Measurements from ENCODE around the gene KRT31. TPM values are rescaled to one million over a fixed set of nuclear protein-coding genes. Genes with fewer than 3 reads are reported as not detected.
"Not testable (repeated sequence)": the region's sequence is repeated elsewhere in the genome, so short reads cannot be mapped to it uniquely, and the experiment has no call there.

Gene KRT31
- total and polyA plus RNA-seq, 3 experiments from 2014 or later = not detected

- H3K9me3 Mint-ChIP-seq = no peaks in the 10 kb centered on the region
- H3K27me3 ChIP-seq (ENCODE audit: insufficient read depth, low read length, poor library complexity, severe bottlenecking) = no peaks in the 10 kb centered on the region
- H3K4me1 ChIP-seq (ENCODE audit: insufficient read depth, low read length) = no peaks in the 10 kb centered on the region
Measured at GRCh38 chr17:41437254-41437653, 39.8 kb upstream of the KRT31 start.

GRCh38 chr17:41434415-41434814, 37.0 kb upstream of the KRT31 start:
- Histone ChIP-seq H3K27me3 (ENCODE audit: insufficient read depth, low read length, poor library complexity, severe bottlenecking) (no peaks in the 10 kb centered on the region), H3K4me3 (ENCODE audit: low read length) (no peak overlapping the region), H3K9me3 (ENCODE audit: low read length) (no peaks in the 10 kb centered on the region), H3K36me3 (ENCODE audit: insufficient read depth, low read length) (no peaks in the 10 kb centered on the region), H3K27ac (ENCODE audit: low read depth, low read length) (no peak overlapping the region), H3K4me1 (ENCODE audit: insufficient read depth, low read length) (no peaks in the 10 kb centered on the region)
- POLR2A ChIA-PET = no interaction called here
- peaks cover 6 to 22% of the 10 kb centered on the region in 2 donors for H3K27me3 Mint-ChIP-seq
- no peaks in the 10 kb centered on the region for H3K9me3 Mint-ChIP-seq
- H3K4me3 Mint-ChIP-seq = no peak overlapping the region
- H3K27ac Mint-ChIP-seq = peak overlapping the region in 2 of 8 donors; percentile 42 to 48
- peaks cover 0 to 3% (median 0%) of the 10 kb centered on the region in 3 donors for H3K4me1 Mint-ChIP-seq
- H3K36me3 Mint-ChIP-seq = no peaks in the 10 kb centered on the region
- DNase-seq = no peak
- CTCF ChIA-PET = no interaction called here

More at GRCh38 chr17:41437254-41437653, 39.8 kb upstream of the KRT31 start:
- no peaks in the 10 kb centered on the region for H3K36me3 ChIP-seq (ENCODE audit: insufficient read depth, low read length)
- no peak overlapping the region for H3K4me3 ChIP-seq (ENCODE audit: low read length)
- H3K4me3 Mint-ChIP-seq = no peak overlapping the region
- no peak for DNase-seq
- H3K9me3 ChIP-seq (ENCODE audit: low read length) = no peaks in the 10 kb centered on the region
- ChIA-PET CTCF (no interaction called here), POLR2A (no interaction called here)
- H3K36me3 Mint-ChIP-seq = no peaks in the 10 kb centered on the region
- no peak overlapping the region for H3K27ac Mint-ChIP-seq
- H3K4me1 Mint-ChIP-seq = peaks cover 0 to 3% (median 0%) of the 10 kb centered on the region in 3 donors
- no peak overlapping the region for H3K27ac ChIP-seq (ENCODE audit: low read depth, low read length)
- H3K27me3 Mint-ChIP-seq = peaks cover 11 to 30% of the 10 kb centered on the region in 2 donors

- H3K9me3 Mint-ChIP-seq = no peaks in the 10 kb centered on the region
- H3K4me3 Mint-ChIP-seq = no peak overlapping the region
- no peak for DNase-seq
- no peak overlapping the region for H3K27ac Mint-ChIP-seq
- no peak overlapping the region for H3K27ac ChIP-seq (ENCODE audit: low read depth, low read length)
- no peaks in the 10 kb centered on the region for H3K36me3 Mint-ChIP-seq
- H3K4me1 Mint-ChIP-seq = peaks cover 0 to 3% (median 0%) of the 10 kb centered on the region in 3 donors
- H3K4me1 ChIP-seq (ENCODE audit: insufficient read depth, low read length) = no peaks in the 10 kb centered on the region
- no peaks in the 10 kb centered on the region for H3K36me3 ChIP-seq (ENCODE audit: insufficient read depth, low read length)
- H3K27me3 Mint-ChIP-seq = peaks cover 6 to 20% of the 10 kb centered on the region in 2 donors
- CTCF ChIA-PET = no interaction called here
- no peaks in the 10 kb centered on the region for H3K27me3 ChIP-seq (ENCODE audit: insufficient read depth, low read length, poor library complexity, severe bottlenecking)
- H3K9me3 ChIP-seq (ENCODE audit: low read length) = no peaks in the 10 kb centered on the region
- no peak overlapping the region for H3K4me3 ChIP-seq (ENCODE audit: low read length)
- POLR2A ChIA-PET = interaction anchor here (0.6 kb wide), 1 partner anchor 1080 kb away, joined by 3 read pairs; no protein-coding TSS in a partner anchor
Measured at GRCh38 chr17:41434005-41434404, 36.6 kb upstream of the KRT31 start.

GRCh38 chr17:41433586-41433985, 36.2 kb upstream of the KRT31 start:
- peaks cover 5 to 24% of the 10 kb centered on the region in 2 donors for H3K27me3 Mint-ChIP-seq
- peaks cover 0 to 3% (median 0%) of the 10 kb centered on the region in 3 donors for H3K4me1 Mint-ChIP-seq
- no peak overlapping the region for H3K27ac Mint-ChIP-seq
- H3K36me3 Mint-ChIP-seq = no peaks in the 10 kb centered on the region
- no peaks in the 10 kb centered on the region for H3K4me1 ChIP-seq (ENCODE audit: insufficient read depth, low read length)
- H3K27ac ChIP-seq (ENCODE audit: low read depth, low read length) = no peak overlapping the region
- H3K27me3 ChIP-seq (ENCODE audit: insufficient read depth, low read length, poor library complexity, severe bottlenecking) = no peaks in the 10 kb centered on the region
- ChIA-PET POLR2A (interaction anchor here (0.6 kb wide), 1 partner anchor 1080 kb away, joined by 3 read pairs; no protein-coding TSS in a partner anchor), CTCF (no interaction called here)
- no peaks in the 10 kb centered on the region for H3K9me3 Mint-ChIP-seq
- H3K36me3 ChIP-seq (ENCODE audit: insufficient read depth, low read length) = no peaks in the 10 kb centered on the region
- H3K4me3 ChIP-seq (ENCODE audit: low read length) = no peak overlapping the region
- DNase-seq = no peak
- no peaks in the 10 kb centered on the region for H3K9me3 ChIP-seq (ENCODE audit: low read length)
- H3K4me3 Mint-ChIP-seq = no peak overlapping the region

- H3K4me1 ChIP-seq (ENCODE audit: insufficient read depth, low read length); H3K9me3 Mint-ChIP-seq; DNase-seq; CTCF ChIA-PET; H3K27ac Mint-ChIP-seq; H3K4me3 ChIP-seq (ENCODE audit: low read length); H3K4me3 Mint-ChIP-seq; H3K27me3 ChIP-seq (ENCODE audit: insufficient read depth, low read length, poor library complexity, severe bottlenecking); H3K36me3 ChIP-seq (ENCODE audit: insufficient read depth, low read length); POLR2A ChIA-PET; H3K9me3 ChIP-seq (ENCODE audit: low read length); H3K36me3 Mint-ChIP-seq; H3K27ac ChIP-seq (ENCODE audit: low read depth, low read length); H3K4me1 Mint-ChIP-seq: not testable (repeated sequence)
- H3K27me3 Mint-ChIP-seq = peaks cover 5 to 25% of the 10 kb centered on the region in 2 donors
Measured at GRCh38 chr17:41430376-41430775, 33.0 kb upstream of the KRT31 start.

- Histone ChIP-seq H3K27ac (ENCODE audit: low read depth, low read length) (no peak overlapping the region), H3K4me3 (ENCODE audit: low read length) (no peak overlapping the region), H3K36me3 (ENCODE audit: insufficient read depth, low read length) (no peaks in the 10 kb centered on the region), H3K4me1 (ENCODE audit: insufficient read depth, low read length) (no peaks in the 10 kb centered on the region), H3K9me3 (ENCODE audit: low read length) (no peaks in the 10 kb centered on the region), H3K27me3 (ENCODE audit: insufficient read depth, low read length, poor library complexity, severe bottlenecking) (no peaks in the 10 kb centered on the region)
- H3K4me3 Mint-ChIP-seq = no peak overlapping the region
- peaks cover 0 to 2% (median 0%) of the 10 kb centered on the region in 3 donors for H3K4me1 Mint-ChIP-seq
- CTCF ChIA-PET = no interaction called here
- no peak overlapping the region for H3K27ac Mint-ChIP-seq
- no peaks in the 10 kb centered on the region for H3K9me3 Mint-ChIP-seq
- H3K36me3 Mint-ChIP-seq = no peaks in the 10 kb centered on the region
- POLR2A ChIA-PET = no interaction called here
- DNase-seq = no peak
- peaks cover 5 to 25% of the 10 kb centered on the region in 2 donors for H3K27me3 Mint-ChIP-seq
Measured at GRCh38 chr17:41429667-41430066, 32.3 kb upstream of the KRT31 start.

- no peaks in the 10 kb centered on the region for H3K36me3 ChIP-seq (ENCODE audit: insufficient read depth, low read length)
- H3K4me3 ChIP-seq (ENCODE audit: low read length) = no peak overlapping the region
- Mint-ChIP-seq H3K4me1 (no peaks in the 10 kb centered on the region), H3K36me3 (no peaks in the 10 kb centered on the region), H3K27ac (no peak overlapping the region), H3K4me3 (no peak overlapping the region), H3K9me3 (no peaks in the 10 kb centered on the region), H3K27me3 (peaks cover 5 to 25% of the 10 kb centered on the region in 2 donors)
- no peaks in the 10 kb centered on the region for H3K27me3 ChIP-seq (ENCODE audit: insufficient read depth, low read length, poor library complexity, severe bottlenecking)
- no peak overlapping the region for H3K27ac ChIP-seq (ENCODE audit: low read depth, low read length)
- no peaks in the 10 kb centered on the region for H3K4me1 ChIP-seq (ENCODE audit: insufficient read depth, low read length)
- CTCF ChIA-PET = no interaction called here
- DNase-seq = no peak
- no peaks in the 10 kb centered on the region for H3K9me3 ChIP-seq (ENCODE audit: low read length)
- POLR2A ChIA-PET = interaction anchor here (0.7 kb wide), 1 partner anchor 385 kb away, joined by 3 read pairs; no protein-coding TSS in a partner anchor
Measured at GRCh38 chr17:41428591-41429291, 31.3 kb upstream of the KRT31 start.

GRCh38 chr17:41424111-41424635, 26.8 kb upstream of the KRT31 start, which contains the start of gene KRT37:
Gene KRT37, minus strand, starts transcription at chr17:41424585. Its CDS starts 62 bp downstream, at chr17:41424523.
- Histone ChIP-seq H3K4me3 (ENCODE audit: low read length) (no peak within 1 kb of the TSS), H3K27ac (ENCODE audit: low read depth, low read length) (no peak within 1 kb of the TSS), H3K27me3 (ENCODE audit: insufficient read depth, low read length, poor library complexity, severe bottlenecking) (no peaks in the 10 kb centered on the region), H3K36me3 (ENCODE audit: insufficient read depth, low read length) (no peaks in the 10 kb centered on the region), H3K9me3 (ENCODE audit: low read length) (no peaks in the 10 kb centered on the region), H3K4me1 (ENCODE audit: insufficient read depth, low read length) (peaks cover 6% of the 10 kb centered on the region)
- ChIA-PET CTCF (no interaction called here), POLR2A (no interaction called here)
- no peak within 1 kb of the TSS for H3K27ac Mint-ChIP-seq
- H3K9me3 Mint-ChIP-seq = no peaks in the 10 kb centered on the region
- H3K36me3 Mint-ChIP-seq = no peaks in the 10 kb centered on the region
- DNase-seq = no peak
- H3K4me3 Mint-ChIP-seq = no peak within 1 kb of the TSS
- H3K27me3 Mint-ChIP-seq = peaks cover 3 to 10% of the 10 kb centered on the region in 2 donors
- H3K4me1 Mint-ChIP-seq = peaks cover 7 to 12% (median 11%) of the 10 kb centered on the region in 3 donors
